ENCODE measurements around the gene IER5L.
"Not testable (repeated sequence)": the region's sequence is repeated elsewhere in the genome, so short reads cannot be mapped to it uniquely, and the experiment has no call there.

IER5L gene

DNA sequence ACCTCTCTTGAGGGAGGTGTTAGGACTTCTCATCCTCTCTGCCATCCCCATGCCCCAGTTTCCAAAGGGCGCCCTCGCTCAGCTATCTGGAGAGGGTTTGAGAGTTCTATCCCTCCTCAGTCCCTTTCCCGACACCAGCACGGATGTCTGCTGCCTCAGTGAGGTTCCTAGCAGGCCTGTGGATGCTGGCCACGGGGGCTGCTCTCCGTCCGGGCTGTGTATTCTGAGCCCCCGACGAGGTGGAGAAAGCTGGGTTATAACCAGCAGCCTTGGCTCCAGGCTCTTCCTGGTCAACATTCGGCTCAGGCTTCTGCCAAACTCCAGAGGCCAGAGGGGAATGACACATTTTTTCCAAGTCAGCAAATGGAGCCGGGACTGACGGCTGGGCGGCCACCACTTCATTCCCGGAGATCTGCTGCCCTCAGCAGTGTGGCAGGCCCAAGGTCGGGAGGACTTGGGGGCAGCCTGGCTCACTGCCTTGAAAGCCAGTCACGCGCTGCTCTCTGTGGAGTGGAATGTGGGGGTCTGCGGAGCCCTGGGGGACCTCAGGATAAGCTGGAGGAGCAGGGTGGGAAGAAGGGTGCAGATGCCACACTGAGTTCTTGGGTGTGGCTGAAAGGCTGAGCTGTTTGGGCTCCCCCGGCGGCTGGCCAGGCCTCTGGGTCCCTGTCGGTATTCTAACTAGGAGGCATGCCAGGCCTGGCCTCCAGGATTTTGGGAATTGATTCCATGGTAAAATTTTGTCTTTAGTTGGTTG, 39.4 kb downstream of the IER5L start:
- Histone ChIP-seq H3K27ac (ENCODE audit: low read depth, low read length, severe bottlenecking) (peak overlapping the region; percentile 100), H3K4me3 (ENCODE audit: extremely low read depth, insufficient read depth, low read length, poor library complexity, severe bottlenecking) (no peak overlapping the region), H3K4me1 (ENCODE audit: control insufficient read depth, insufficient read depth, low read length, poor library complexity, severe bottlenecking) (peaks cover 54% of the 10 kb centered on the region), H3K9me3 (ENCODE audit: control insufficient read depth, low read length) (no peaks in the 10 kb centered on the region), H3K36me3 (ENCODE audit: control insufficient read depth, insufficient read depth, low read length) (peaks cover 52% of the 10 kb centered on the region)
- 70 to 74% methylated on average over 16 to 21 of the region's 21 CpGs for WGBS, 2 experiments (ENCODE audit: insufficient coverage in 2 of 2)

DNA sequence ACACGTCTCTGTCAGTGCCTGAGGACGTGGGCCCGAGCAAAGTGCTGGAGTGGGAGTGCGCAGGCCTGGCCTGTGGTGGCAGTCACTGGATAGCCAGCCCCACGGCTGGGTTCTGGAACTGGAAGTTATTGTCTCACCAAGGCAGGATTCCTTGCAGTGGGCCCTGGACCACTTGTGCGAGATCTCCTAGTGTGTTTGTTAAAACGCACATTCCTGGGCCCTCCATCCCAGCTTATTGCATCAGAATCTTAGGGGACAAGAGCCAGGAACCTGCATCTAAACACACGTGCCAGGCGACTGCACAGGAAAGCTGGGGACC, 40.0 kb downstream of the IER5L start:
- H3K4me1 ChIP-seq (ENCODE audit: control insufficient read depth, insufficient read depth, low read length, poor library complexity, severe bottlenecking) = peaks cover 49% of the 10 kb centered on the region
- H3K4me3 ChIP-seq (ENCODE audit: extremely low read depth, insufficient read depth, low read length, poor library complexity, severe bottlenecking) = no peak overlapping the region
- 91 to 95% methylated on average over 9 of the region's 9 CpGs for WGBS, 2 experiments (ENCODE audit: insufficient coverage in 2 of 2)
- peak overlapping the region; percentile 100 for H3K27ac ChIP-seq (ENCODE audit: low read depth, low read length, severe bottlenecking)
- H3K36me3 ChIP-seq (ENCODE audit: control insufficient read depth, insufficient read depth, low read length) = peaks cover 55% of the 10 kb centered on the region
- H3K9me3 ChIP-seq (ENCODE audit: control insufficient read depth, low read length) = no peaks in the 10 kb centered on the region

DNA sequence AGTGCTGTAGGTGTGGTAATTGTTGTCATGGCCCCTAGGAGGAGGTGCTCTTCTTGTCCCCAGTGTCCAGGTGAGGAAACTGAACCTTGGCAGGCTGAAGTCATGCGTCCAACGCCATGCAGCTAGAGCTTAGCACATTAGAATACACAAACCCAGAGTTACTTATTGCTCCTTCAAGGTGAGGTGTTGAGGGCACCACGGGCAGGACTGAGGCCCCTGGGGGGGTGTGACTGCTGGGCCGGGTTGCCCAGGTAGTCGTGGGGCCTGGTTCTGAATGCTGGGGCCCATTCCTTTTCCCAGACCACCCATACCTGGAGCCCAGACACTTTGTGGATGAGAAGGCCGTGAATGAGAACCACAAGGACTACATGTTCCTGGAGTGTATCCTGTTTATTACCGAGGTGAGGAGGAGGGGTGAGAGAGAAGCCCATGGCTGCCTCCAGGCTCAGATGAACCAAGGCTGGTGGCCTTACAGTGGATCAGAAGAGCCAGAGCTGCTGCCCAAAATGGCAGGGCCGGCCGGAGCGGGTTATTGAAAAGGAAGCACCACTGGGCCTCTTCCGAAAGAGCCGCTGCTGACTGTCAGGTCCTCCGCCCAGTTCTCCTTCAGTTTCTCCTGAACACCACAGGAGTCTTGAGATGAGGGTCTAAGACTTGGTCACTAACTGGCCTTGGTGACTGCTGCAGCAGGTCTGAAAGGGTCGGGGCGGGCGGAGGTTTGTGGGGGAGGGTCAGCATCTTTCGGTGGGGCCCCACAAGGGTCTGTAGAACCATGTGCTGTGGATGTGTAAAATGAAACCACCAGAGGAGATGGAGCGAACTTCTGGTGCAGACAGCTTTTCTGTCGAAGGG, 40.5 kb downstream of the IER5L start:
- WGBS, 2 experiments (ENCODE audit: insufficient coverage in 2 of 2) = 94 to 95% methylated on average over 10 to 15 of the region's 19 CpGs
- no peak overlapping the region for H3K4me3 ChIP-seq (ENCODE audit: extremely low read depth, insufficient read depth, low read length, poor library complexity, severe bottlenecking)
- peaks cover 55% of the 10 kb centered on the region for H3K36me3 ChIP-seq (ENCODE audit: control insufficient read depth, insufficient read depth, low read length)
- H3K9me3 ChIP-seq (ENCODE audit: control insufficient read depth, low read length) = no peaks in the 10 kb centered on the region
- peaks cover 44% of the 10 kb centered on the region for H3K4me1 ChIP-seq (ENCODE audit: control insufficient read depth, insufficient read depth, low read length, poor library complexity, severe bottlenecking)
- H3K27ac ChIP-seq (ENCODE audit: low read depth, low read length, severe bottlenecking) = peak overlapping the region; percentile 100

DNA sequence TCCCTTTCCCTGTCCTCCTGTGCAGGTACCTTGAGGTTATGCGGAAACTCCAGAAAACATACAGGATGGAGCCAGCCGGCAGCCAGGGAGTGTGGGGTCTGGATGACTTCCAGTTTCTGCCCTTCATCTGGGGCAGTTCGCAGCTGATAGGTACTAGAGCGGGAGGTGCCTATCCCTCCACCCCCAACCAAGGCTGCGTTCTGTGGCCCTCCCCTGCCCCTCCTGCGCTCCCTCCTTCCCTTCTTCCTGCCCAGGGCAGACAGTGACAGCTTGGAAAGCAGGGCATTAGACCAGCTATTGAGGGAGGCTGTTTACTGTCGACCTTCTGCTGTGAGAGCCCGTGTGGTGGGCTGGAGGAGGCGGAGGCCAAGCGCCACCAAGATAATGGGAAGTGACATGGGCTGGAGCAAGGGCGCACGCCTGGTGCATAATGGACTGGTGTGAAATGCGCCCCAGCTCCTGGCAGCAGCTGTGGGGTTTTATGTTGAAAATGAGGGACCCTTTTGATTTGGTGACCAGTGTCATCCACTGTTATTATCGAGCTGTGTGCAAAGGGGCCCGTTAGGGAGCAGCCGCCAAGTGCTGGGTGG, 41.5 kb downstream of the IER5L start:
- no peak overlapping the region for H3K4me3 ChIP-seq (ENCODE audit: extremely low read depth, insufficient read depth, low read length, poor library complexity, severe bottlenecking)
- peaks cover 34% of the 10 kb centered on the region for H3K4me1 ChIP-seq (ENCODE audit: control insufficient read depth, insufficient read depth, low read length, poor library complexity, severe bottlenecking)
- 79 to 81% methylated on average over 13 to 14 of the region's 16 CpGs for WGBS, 2 experiments (ENCODE audit: insufficient coverage in 2 of 2)
- no peaks in the 10 kb centered on the region for H3K9me3 ChIP-seq (ENCODE audit: control insufficient read depth, low read length)
- H3K27ac ChIP-seq (ENCODE audit: low read depth, low read length, severe bottlenecking) = no peak overlapping the region
- peaks cover 50% of the 10 kb centered on the region for H3K36me3 ChIP-seq (ENCODE audit: control insufficient read depth, insufficient read depth, low read length)

DNA sequence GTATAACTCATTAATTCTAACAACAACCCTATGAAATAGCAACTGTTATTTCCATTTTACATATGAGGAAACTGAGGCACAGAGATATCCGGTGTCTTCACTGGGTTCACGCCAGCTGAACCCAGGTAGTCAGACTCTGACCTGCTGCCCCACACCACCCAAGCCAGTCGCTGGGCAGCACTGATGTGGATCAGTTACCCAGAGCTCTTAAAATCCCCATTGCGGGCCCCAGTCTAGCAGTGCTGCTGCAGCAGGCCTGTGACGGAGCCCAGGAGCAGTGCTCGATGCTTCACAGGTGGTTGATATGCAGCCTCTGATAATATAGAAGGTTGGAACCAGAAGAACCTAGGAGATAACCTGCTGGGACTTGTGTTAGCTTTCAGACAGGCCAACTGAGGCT, 42.6 kb downstream of the IER5L start:
- Histone ChIP-seq H3K9me3 (ENCODE audit: control insufficient read depth, low read length) (no peaks in the 10 kb centered on the region), H3K27ac (ENCODE audit: low read depth, low read length, severe bottlenecking) (no peak overlapping the region), H3K4me1 (ENCODE audit: control insufficient read depth, insufficient read depth, low read length, poor library complexity, severe bottlenecking) (peaks cover 25% of the 10 kb centered on the region), H3K4me3 (ENCODE audit: extremely low read depth, insufficient read depth, low read length, poor library complexity, severe bottlenecking) (no peak overlapping the region), H3K36me3 (ENCODE audit: control insufficient read depth, insufficient read depth, low read length) (peaks cover 60% of the 10 kb centered on the region)
- whole genome bisulfite sequencing, 2 experiments (ENCODE audit: insufficient coverage in 2 of 2) = 99 to 100% methylated on average over 3 to 6 of the region's 6 CpGs

- H3K27ac ChIP-seq (ENCODE audit: low read depth, low read length, severe bottlenecking) = no peak overlapping the region
- H3K4me1 ChIP-seq (ENCODE audit: control insufficient read depth, insufficient read depth, low read length, poor library complexity, severe bottlenecking) = peaks cover 3% of the 10 kb centered on the region
- H3K4me3 ChIP-seq (ENCODE audit: extremely low read depth, insufficient read depth, low read length, poor library complexity, severe bottlenecking) = no peak overlapping the region
- peaks cover 77% of the 10 kb centered on the region for H3K36me3 ChIP-seq (ENCODE audit: control insufficient read depth, insufficient read depth, low read length)
- H3K9me3 ChIP-seq (ENCODE audit: control insufficient read depth, low read length) = no peaks in the 10 kb centered on the region
- WGBS, 2 experiments (ENCODE audit: insufficient coverage in 2 of 2) = 83 to 87% methylated on average over 4 of the region's 4 CpGs
Observed at GRCh38 chr9:129133082-129133481, 45.0 kb downstream of the IER5L start.

GRCh38 chr9:129131300-129132145, 46.5 kb downstream of the IER5L start:
- no peaks in the 10 kb centered on the region for H3K9me3 ChIP-seq (ENCODE audit: control insufficient read depth, low read length)
- no peak overlapping the region for H3K4me3 ChIP-seq (ENCODE audit: extremely low read depth, insufficient read depth, low read length, poor library complexity, severe bottlenecking)
- peaks cover 72% of the 10 kb centered on the region for H3K36me3 ChIP-seq (ENCODE audit: control insufficient read depth, insufficient read depth, low read length)
- H3K27ac ChIP-seq (ENCODE audit: low read depth, low read length, severe bottlenecking) = no peak overlapping the region
- 40 to 47% methylated on average over 8 to 13 of the region's 13 CpGs for WGBS, 2 experiments (ENCODE audit: insufficient coverage in 2 of 2)
- peaks cover 8% of the 10 kb centered on the region for H3K4me1 ChIP-seq (ENCODE audit: control insufficient read depth, insufficient read depth, low read length, poor library complexity, severe bottlenecking)

- Histone ChIP-seq H3K4me1 (ENCODE audit: control insufficient read depth, insufficient read depth, low read length, poor library complexity, severe bottlenecking) (peaks cover 8% of the 10 kb centered on the region), H3K27ac (ENCODE audit: low read depth, low read length, severe bottlenecking) (no peak overlapping the region), H3K4me3 (ENCODE audit: extremely low read depth, insufficient read depth, low read length, poor library complexity, severe bottlenecking) (no peak overlapping the region), H3K36me3 (ENCODE audit: control insufficient read depth, insufficient read depth, low read length) (peaks cover 66% of the 10 kb centered on the region), H3K9me3 (ENCODE audit: control insufficient read depth, low read length) (no peaks in the 10 kb centered on the region)
- WGBS, 2 experiments (ENCODE audit: insufficient coverage in 2 of 2) = 45 to 57% methylated on average over 2 to 3 of the region's 3 CpGs
Observed at GRCh38 chr9:129130791-129131190, 47.3 kb downstream of the IER5L start.

DNA sequence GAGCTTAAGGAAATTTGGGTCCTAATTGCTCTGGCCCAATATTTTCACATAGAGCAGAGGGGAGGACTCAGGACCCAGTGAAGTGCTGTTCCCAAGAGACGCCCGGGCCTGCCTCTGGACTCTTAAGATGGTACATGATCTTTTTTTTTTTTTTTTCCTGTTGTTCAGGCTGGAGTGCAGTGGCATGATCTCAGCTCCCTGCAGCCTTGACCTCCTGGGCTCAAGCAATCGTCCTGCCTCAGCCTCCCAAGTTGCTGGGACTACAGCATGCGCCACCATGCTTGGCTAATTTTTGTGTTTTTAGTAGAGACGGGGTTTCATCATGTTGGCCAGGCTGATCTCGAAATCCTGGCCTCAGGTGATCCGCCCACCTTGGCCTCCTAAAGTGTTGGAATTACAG, 47.8 kb downstream of the IER5L start:
- H3K36me3 ChIP-seq (ENCODE audit: control insufficient read depth, insufficient read depth, low read length) = peaks cover 64% of the 10 kb centered on the region
- 93 to 100% methylated on average over 4 of the region's 7 CpGs for WGBS, 2 experiments (ENCODE audit: insufficient coverage in 2 of 2)
- H3K4me1 ChIP-seq (ENCODE audit: control insufficient read depth, insufficient read depth, low read length, poor library complexity, severe bottlenecking) = not testable (repeated sequence)

GRCh38 chr9:129128689-129129088, 49.4 kb downstream of the IER5L start:
- Histone ChIP-seq H3K9me3 (ENCODE audit: control insufficient read depth, low read length) (no peaks in the 10 kb centered on the region), H3K4me3 (ENCODE audit: extremely low read depth, insufficient read depth, low read length, poor library complexity, severe bottlenecking) (no peak overlapping the region), H3K4me1 (ENCODE audit: control insufficient read depth, insufficient read depth, low read length, poor library complexity, severe bottlenecking) (peaks cover 8% of the 10 kb centered on the region), H3K36me3 (ENCODE audit: control insufficient read depth, insufficient read depth, low read length) (peaks cover 64% of the 10 kb centered on the region), H3K27ac (ENCODE audit: low read depth, low read length, severe bottlenecking) (no peak overlapping the region)
- WGBS, 2 experiments (ENCODE audit: insufficient coverage in 2 of 2) = 96 to 100% methylated on average over 4 of the region's 5 CpGs

More for the DNA sequence above, 47.8 kb downstream of the IER5L start:
- H3K4me3 ChIP-seq (ENCODE audit: extremely low read depth, insufficient read depth, low read length, poor library complexity, severe bottlenecking); H3K27ac ChIP-seq (ENCODE audit: low read depth, low read length, severe bottlenecking); H3K9me3 ChIP-seq (ENCODE audit: control insufficient read depth, low read length): not testable (repeated sequence)
